SK-N-SH treated with all-trans-retinoic acid at 6 μM for 48 hours (cell line): ENCODE measurements around the gene ADAM21.

Source experiments
- ATAC-seq: fragments of 200-7000 bp; cut with Tn5 transposase; 3 replicates; pipeline ENCODE4 v1.9.1; 2020; ENCODE audit warnings: mild to moderate bottlenecking, moderate library complexity
- ARNTL ChIP-seq: fragments of 450-650 bp; formaldehyde crosslinking; IDR thresholded peaks from 2 replicates; pipeline ENCODE4 v1.5.0; 2020; ENCODE audit warnings: low read depth, mild to moderate bottlenecking, moderate library complexity, borderline replicate concordance
- BACH2 ChIP-seq: fragments of 250-450 bp; sonication (Bioruptor Pico); IDR thresholded peaks from 2 replicates; pipeline ENCODE4 v1.9.0; 2021; ENCODE audit warnings: mild to moderate bottlenecking, borderline replicate concordance
- ESRRG ChIP-seq: fragments of 250-450 bp; sonication (Bioruptor Pico); IDR thresholded peaks from 2 replicates; pipeline ENCODE4 v1.6.1; 2021; ENCODE audit warnings: mild to moderate bottlenecking
- GLIS3 ChIP-seq: fragments of 250-450 bp; sonication (Bioruptor Pico); IDR thresholded peaks from 2 replicates; pipeline ENCODE4 v1.5.0; 2020; ENCODE audit warnings: mild to moderate bottlenecking, moderate library complexity
- ISL1 ChIP-seq: fragments of 250-450 bp; sonication (Bioruptor Pico); IDR thresholded peaks from 2 replicates; pipeline ENCODE4 v2.1.2; 2022; ENCODE audit warnings: mild to moderate bottlenecking, moderate library complexity
- OSR1 ChIP-seq: fragments of 250-450 bp; sonication (Bioruptor Pico); IDR thresholded peaks from 2 replicates; pipeline ENCODE4 v1.8.0; 2022; ENCODE audit warnings: moderate library complexity, mild to moderate bottlenecking, inconsistent platforms
- PPARA ChIP-seq: fragments of 250-450 bp; sonication (Bioruptor Pico); IDR thresholded peaks from 2 replicates; pipeline ENCODE4 v1.5.0; 2020; ENCODE audit warnings: mild to moderate bottlenecking, borderline replicate concordance
- RARB ChIP-seq: fragments of 250-450 bp; sonication (Bioruptor Pico); IDR thresholded peaks from 2 replicates; pipeline ENCODE4 v1.8.0; 2021; ENCODE audit warnings: mild to moderate bottlenecking, moderate library complexity
- SNAI2 ChIP-seq: fragments of 250-450 bp; sonication (Bioruptor Pico); IDR thresholded peaks from 2 replicates; pipeline ENCODE4 v1.5.0; 2020; ENCODE audit warnings: mild to moderate bottlenecking, moderate library complexity
- TCF4 ChIP-seq: fragments of 250-450 bp; sonication (Bioruptor Pico); IDR thresholded peaks from 2 replicates; pipeline ENCODE4 v1.8.0; 2021; ENCODE audit warnings: mild to moderate bottlenecking, moderate library complexity, borderline replicate concordance
- ZC3H10 ChIP-seq: fragments of 250-450 bp; sonication (Bioruptor Pico); IDR thresholded peaks from 2 replicates; pipeline ENCODE4 v1.5.1; 2021; ENCODE audit warnings: mild to moderate bottlenecking, moderate library complexity
- ZFP30 ChIP-seq: fragments of 450-650 bp; formaldehyde crosslinking; IDR thresholded peaks from 2 replicates; pipeline ENCODE4 v1.5.0; 2022; ENCODE audit warnings: mild to moderate bottlenecking, moderate library complexity
- ZNF565 ChIP-seq: fragments of 450-650 bp; formaldehyde crosslinking; conservative IDR thresholded peaks from 2 replicates; pipeline ENCODE4 v1.5.0; 2020; ENCODE audit warnings: low read depth, mild to moderate bottlenecking, moderate library complexity
- ZNF70 ChIP-seq: fragments of 450-650 bp; formaldehyde crosslinking; IDR thresholded peaks from 2 replicates; pipeline ENCODE4 v1.5.0; 2020; ENCODE audit warnings: mild to moderate bottlenecking, moderate library complexity
- ZNF8 ChIP-seq: fragments of 450-650 bp; formaldehyde crosslinking; IDR thresholded peaks from 2 replicates; pipeline ENCODE4 v1.5.0; 2020; ENCODE audit warnings: mild to moderate bottlenecking, moderate library complexity
- TF ChIP-seq, protein P1 (sequence below): fragments of 250-450 bp; sonication (Bioruptor Pico); IDR thresholded peaks from 2 replicates; pipeline ENCODE4 v1.5.1; 2020; ENCODE audit warnings: low read depth, mild to moderate bottlenecking, moderate library complexity
- TF ChIP-seq, protein P2 (sequence below): fragments of 250-450 bp; sonication (Bioruptor Pico); IDR thresholded peaks from 2 replicates; pipeline ENCODE4 v1.8.0; 2021; ENCODE audit warnings: low read depth, mild to moderate bottlenecking, moderate library complexity, borderline replicate concordance
- TF ChIP-seq, protein P3 (sequence below): fragments of 250-450 bp; sonication (Bioruptor Pico); IDR thresholded peaks from 2 replicates; pipeline ENCODE4 v1.5.1; 2021; ENCODE audit warnings: mild to moderate bottlenecking, moderate library complexity
- TF ChIP-seq, protein P4 (sequence below): fragments of 250-450 bp; sonication (Bioruptor Pico); IDR thresholded peaks from 2 replicates; pipeline ENCODE4 v1.8.0; 2020; ENCODE audit warnings: mild to moderate bottlenecking, moderate library complexity, borderline replicate concordance
- TF ChIP-seq, protein P5 (sequence below): fragments of 250-450 bp; sonication (Bioruptor Pico); IDR thresholded peaks from 2 replicates; pipeline ENCODE4 v1.5.0; 2020; ENCODE audit warnings: mild to moderate bottlenecking, moderate library complexity

Gene ADAM21

DNA sequence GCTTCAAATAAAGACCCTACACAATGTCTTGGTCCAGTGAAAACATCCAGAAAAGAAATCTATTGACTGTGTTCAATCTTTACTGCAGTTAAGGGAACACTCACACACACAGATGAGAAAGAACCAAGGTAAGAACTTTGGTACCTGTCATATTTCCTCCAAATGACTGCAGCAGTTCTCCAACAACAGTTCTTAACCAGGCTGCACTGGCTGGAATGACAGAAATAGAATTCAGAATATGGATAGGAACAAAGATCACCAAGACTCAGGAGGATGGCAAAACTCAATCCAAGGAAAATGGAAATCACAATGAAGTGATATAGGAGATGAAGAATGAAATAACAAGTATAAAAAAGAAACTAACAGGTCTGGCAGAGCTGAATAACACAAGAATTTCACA lies 46.2 kb downstream of the ADAM21 start:
- TF ChIP-seq ISL1 (CRISPR knock-in tag): no peak
- TF ChIP-seq ZNF70 (CRISPR knock-in tag): no peak
- no peak for TF ChIP-seq TCF4 (CRISPR knock-in tag)
- TF ChIP-seq, protein P1, sequence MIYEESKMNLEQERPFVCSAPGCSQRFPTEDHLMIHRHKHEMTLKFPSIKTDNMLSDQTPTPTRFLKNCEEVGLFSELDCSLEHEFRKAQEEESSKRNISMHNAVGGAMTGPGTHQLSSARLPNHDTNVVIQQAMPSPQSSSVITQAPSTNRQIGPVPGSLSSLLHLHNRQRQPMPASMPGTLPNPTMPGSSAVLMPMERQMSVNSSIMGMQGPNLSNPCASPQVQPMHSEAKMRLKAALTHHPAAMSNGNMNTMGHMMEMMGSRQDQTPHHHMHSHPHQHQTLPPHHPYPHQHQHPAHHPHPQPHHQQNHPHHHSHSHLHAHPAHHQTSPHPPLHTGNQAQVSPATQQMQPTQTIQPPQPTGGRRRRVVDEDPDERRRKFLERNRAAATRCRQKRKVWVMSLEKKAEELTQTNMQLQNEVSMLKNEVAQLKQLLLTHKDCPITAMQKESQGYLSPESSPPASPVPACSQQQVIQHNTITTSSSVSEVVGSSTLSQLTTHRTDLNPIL (CRISPR knock-in tag): no peak
- TF ChIP-seq ARNTL (CRISPR knock-in tag): no peak
- TF ChIP-seq, protein P2, sequence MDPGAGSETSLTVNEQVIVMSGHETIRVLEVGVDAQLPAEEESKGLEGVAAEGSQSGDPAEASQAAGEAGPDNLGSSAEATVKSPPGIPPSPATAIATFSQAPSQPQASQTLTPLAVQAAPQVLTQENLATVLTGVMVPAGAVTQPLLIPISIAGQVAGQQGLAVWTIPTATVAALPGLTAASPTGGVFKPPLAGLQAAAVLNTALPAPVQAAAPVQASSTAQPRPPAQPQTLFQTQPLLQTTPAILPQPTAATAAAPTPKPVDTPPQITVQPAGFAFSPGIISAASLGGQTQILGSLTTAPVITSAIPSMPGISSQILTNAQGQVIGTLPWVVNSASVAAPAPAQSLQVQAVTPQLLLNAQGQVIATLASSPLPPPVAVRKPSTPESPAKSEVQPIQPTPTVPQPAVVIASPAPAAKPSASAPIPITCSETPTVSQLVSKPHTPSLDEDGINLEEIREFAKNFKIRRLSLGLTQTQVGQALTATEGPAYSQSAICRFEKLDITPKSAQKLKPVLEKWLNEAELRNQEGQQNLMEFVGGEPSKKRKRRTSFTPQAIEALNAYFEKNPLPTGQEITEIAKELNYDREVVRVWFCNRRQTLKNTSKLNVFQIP (CRISPR knock-in tag): no peak
- no peak for TF ChIP-seq ESRRG (CRISPR knock-in tag)
- TF ChIP-seq, protein P3, sequence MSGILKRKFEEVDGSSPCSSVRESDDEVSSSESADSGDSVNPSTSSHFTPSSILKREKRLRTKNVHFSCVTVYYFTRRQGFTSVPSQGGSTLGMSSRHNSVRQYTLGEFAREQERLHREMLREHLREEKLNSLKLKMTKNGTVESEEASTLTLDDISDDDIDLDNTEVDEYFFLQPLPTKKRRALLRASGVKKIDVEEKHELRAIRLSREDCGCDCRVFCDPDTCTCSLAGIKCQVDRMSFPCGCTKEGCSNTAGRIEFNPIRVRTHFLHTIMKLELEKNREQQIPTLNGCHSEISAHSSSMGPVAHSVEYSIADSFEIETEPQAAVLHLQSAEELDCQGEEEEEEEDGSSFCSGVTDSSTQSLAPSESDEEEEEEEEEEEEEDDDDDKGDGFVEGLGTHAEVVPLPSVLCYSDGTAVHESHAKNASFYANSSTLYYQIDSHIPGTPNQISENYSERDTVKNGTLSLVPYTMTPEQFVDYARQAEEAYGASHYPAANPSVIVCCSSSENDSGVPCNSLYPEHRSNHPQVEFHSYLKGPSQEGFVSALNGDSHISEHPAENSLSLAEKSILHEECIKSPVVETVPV (CRISPR knock-in tag): no peak
- TF ChIP-seq PPARA (CRISPR knock-in tag): no peak
- no peak for TF ChIP-seq ZNF8 (CRISPR knock-in tag)
- no peak for TF ChIP-seq SNAI2 (CRISPR knock-in tag)
- TF ChIP-seq OSR1 (CRISPR knock-in tag): no peak
- TF ChIP-seq, protein P4, sequence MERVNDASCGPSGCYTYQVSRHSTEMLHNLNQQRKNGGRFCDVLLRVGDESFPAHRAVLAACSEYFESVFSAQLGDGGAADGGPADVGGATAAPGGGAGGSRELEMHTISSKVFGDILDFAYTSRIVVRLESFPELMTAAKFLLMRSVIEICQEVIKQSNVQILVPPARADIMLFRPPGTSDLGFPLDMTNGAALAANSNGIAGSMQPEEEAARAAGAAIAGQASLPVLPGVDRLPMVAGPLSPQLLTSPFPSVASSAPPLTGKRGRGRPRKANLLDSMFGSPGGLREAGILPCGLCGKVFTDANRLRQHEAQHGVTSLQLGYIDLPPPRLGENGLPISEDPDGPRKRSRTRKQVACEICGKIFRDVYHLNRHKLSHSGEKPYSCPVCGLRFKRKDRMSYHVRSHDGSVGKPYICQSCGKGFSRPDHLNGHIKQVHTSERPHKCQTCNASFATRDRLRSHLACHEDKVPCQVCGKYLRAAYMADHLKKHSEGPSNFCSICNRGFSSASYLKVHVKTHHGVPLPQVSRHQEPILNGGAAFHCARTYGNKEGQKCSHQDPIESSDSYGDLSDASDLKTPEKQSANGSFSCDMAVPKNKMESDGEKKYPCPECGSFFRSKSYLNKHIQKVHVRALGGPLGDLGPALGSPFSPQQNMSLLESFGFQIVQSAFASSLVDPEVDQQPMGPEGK (CRISPR knock-in tag): no peak
- TF ChIP-seq BACH2 (CRISPR knock-in tag): no peak
- no peak for TF ChIP-seq ZNF565 (CRISPR knock-in tag)
- TF ChIP-seq, protein P5, sequence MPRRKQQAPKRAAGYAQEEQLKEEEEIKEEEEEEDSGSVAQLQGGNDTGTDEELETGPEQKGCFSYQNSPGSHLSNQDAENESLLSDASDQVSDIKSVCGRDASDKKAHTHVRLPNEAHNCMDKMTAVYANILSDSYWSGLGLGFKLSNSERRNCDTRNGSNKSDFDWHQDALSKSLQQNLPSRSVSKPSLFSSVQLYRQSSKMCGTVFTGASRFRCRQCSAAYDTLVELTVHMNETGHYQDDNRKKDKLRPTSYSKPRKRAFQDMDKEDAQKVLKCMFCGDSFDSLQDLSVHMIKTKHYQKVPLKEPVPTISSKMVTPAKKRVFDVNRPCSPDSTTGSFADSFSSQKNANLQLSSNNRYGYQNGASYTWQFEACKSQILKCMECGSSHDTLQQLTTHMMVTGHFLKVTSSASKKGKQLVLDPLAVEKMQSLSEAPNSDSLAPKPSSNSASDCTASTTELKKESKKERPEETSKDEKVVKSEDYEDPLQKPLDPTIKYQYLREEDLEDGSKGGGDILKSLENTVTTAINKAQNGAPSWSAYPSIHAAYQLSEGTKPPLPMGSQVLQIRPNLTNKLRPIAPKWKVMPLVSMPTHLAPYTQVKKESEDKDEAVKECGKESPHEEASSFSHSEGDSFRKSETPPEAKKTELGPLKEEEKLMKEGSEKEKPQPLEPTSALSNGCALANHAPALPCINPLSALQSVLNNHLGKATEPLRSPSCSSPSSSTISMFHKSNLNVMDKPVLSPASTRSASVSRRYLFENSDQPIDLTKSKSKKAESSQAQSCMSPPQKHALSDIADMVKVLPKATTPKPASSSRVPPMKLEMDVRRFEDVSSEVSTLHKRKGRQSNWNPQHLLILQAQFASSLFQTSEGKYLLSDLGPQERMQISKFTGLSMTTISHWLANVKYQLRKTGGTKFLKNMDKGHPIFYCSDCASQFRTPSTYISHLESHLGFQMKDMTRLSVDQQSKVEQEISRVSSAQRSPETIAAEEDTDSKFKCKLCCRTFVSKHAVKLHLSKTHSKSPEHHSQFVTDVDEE: no peak
- TF ChIP-seq RARB (CRISPR knock-in tag): no peak
- no peak for TF ChIP-seq ZFP30 (CRISPR knock-in tag)
- no peak for TF ChIP-seq GLIS3 (CRISPR knock-in tag)
- no peak for TF ChIP-seq ZC3H10 (CRISPR knock-in tag)
- ATAC-seq: no peak
